Spleen (tissue), 11 donors: ENCODE measurements around the gene FLOT1. TPM values are rescaled to one million over a fixed set of nuclear protein-coding genes. Genes with fewer than 3 reads are reported as not detected.

Experiments
- DNase-seq: peaks from one replicate; pipeline ENCODE4 v3.0.0-alpha.2; 2020
- H3K27ac ChIP-seq, 8 donors: fragments of 200-600 bp; sonication (generic) in 7 of 8; 1 replicate in 4 of 8; 2 replicates in 4 of 8; pipeline versions ENCODE4 v1.5.0 to v1.8.0; 2016 to 2021; ENCODE audit warnings: inconsistent platforms in 4 of 8, mild to moderate bottlenecking in 4 of 8, moderate library complexity in 1 of 8
- H3K27me3 ChIP-seq, 7 donors: fragments of 200-600 bp; sonication (generic) in 6 of 7; replicated peaks in 1 of 7; 1 replicate in 4 of 7; 2 replicates in 3 of 7; pipeline versions ENCODE4 v1.5.0 to v1.8.0; 2016 to 2021; ENCODE audit warnings: inconsistent platforms in 3 of 7, mild to moderate bottlenecking in 1 of 7
- H3K36me3 ChIP-seq, 6 donors: fragments of 200-600 bp; sonication (generic) in 5 of 6; 1 replicate in 4 of 6; 2 replicates in 2 of 6; pipeline versions ENCODE4 v1.5.0 to v1.8.0; 2016 to 2021; ENCODE audit warnings: inconsistent platforms in 2 of 6
- H3K4me1 ChIP-seq, 6 donors: fragments of 200-600 bp; sonication (generic) in 5 of 6; 1 replicate in 3 of 6; 2 replicates in 3 of 6; pipeline versions ENCODE4 v1.5.0 to v1.8.0; 2016 to 2021; ENCODE audit warnings: inconsistent platforms in 3 of 6
- H3K4me3 ChIP-seq, 8 donors: fragments of 200-600 bp; sonication (generic) in 7 of 8; 1 replicate in 4 of 8; 2 replicates in 4 of 8; pipeline versions ENCODE4 v1.5.0 to v1.8.0; 2016 to 2021; ENCODE audit warnings: inconsistent platforms in 4 of 8, mild to moderate bottlenecking in 4 of 8, moderate library complexity in 2 of 8
- H3K9me3 ChIP-seq, 8 donors: fragments of 200-600 bp; sonication (generic) in 7 of 8; 1 replicate in 4 of 8; 2 replicates in 4 of 8; pipeline versions ENCODE4 v1.5.0 to v1.8.0; 2016 to 2021; ENCODE audit warnings: inconsistent platforms in 4 of 8
- CTCF ChIP-seq, 11 experiments: fragments of 200-600 bp in 7 of 11; fragments of 450-650 bp in 4 of 11; sonication (generic) in 4 of 11; IDR thresholded peaks in 8 of 11; conservative IDR thresholded peaks in 3 of 11; 1 replicate in 7 of 11; 2 replicates in 4 of 11; pipeline versions ENCODE4 v1.4.0 to v1.8.0; 2016 to 2021; ENCODE audit warnings: antibody characterized with exemption in 11 of 11, inconsistent platforms in 4 of 11, mild to moderate bottlenecking in 1 of 11
- POLR2A ChIP-seq, 3 donors: fragments of 450-650 bp; IDR thresholded peaks; one replicate each; pipeline ENCODE4 v1.5.1; 2017; ENCODE audit warnings: antibody characterized with exemption in 3 of 3, mild to moderate bottlenecking in 1 of 3
- POLR2AphosphoS5 ChIP-seq, 3 donors: sonication (generic); formaldehyde crosslinking; IDR thresholded peaks; one replicate each; pipeline ENCODE4 v1.5.1; 2017; ENCODE audit warnings: antibody characterized with exemption in 3 of 3
- WGBS, 5 donors: extraction: QIAGEN DNeasy Blood & Tissue Kit in 3 of 5; methylation state at CpG; one replicate each; pipeline versions ENCODE4 v1.1.5 to v1.1.7; 2013 to 2018; 5-methylcytosine and 5-hydroxymethylcytosine counted together
- intact Hi-C: fragments of 100-400 bp; cut with DNase I; formaldehyde crosslinking; loops from one replicate; pipeline ENCODE4 v1.15.0; 2023; ENCODE audit warnings: low total_unique reads
- polyA plus RNA-seq, 3 donors: library from polyadenylated mRNA; stranded (reverse); fragments of 200-250 nt; gene quantifications; one replicate each; pipeline ENCODE4 v1.2.1, GENCODE V29; 2013
- total RNA-seq, 7 donors: library from RNA; depleted of rRNA in 3 of 7; stranded (reverse); fragments of >200 nt in 3 of 7; fragmentation: NEBNext Ultra II Directional in 4 of 7; extraction: Animal tissue kit (Norgen Biotek cat#: 25700) in 4 of 7; gene quantifications; one replicate each; pipeline versions ENCODE4 v1.1.0 to v1.2.1, GENCODE V29; 2016 to 2021
- donor health status: healthy with polysubstance abuse.
- donor health status: DM: no; HTN: no; CAD: no; lungs with moderate emphysema.
- donor health status: DM: no; HTN: no; CAD: no.
- donor health status: Bipolar disorder and iron deficiency.
- donor health status: healthy.
- donor health status: DM: no; HTN: no; CAD: no.
- donor health status: DM: yes; HTN: yes; CAD: no.

FLOT1 gene
- total and polyA plus RNA-seq, 10 donors, result 116 to 205 (median 165) TPM

- Histone ChIP-seq H3K4me3 (peak overlapping the region; percentile 90 to 99 (median 96)), H3K9me3 (no peaks in the 10 kb centered on the region), H3K27ac (peak overlapping the region; percentile 93 to 100 (median 98)), H3K36me3 (peaks cover 0 to 7% (median 0%) of the 10 kb centered on the region in 6 donors), H3K27me3 (no peaks in the 10 kb centered on the region), H3K4me1 (peaks cover 34 to 74% (median 50%) of the 10 kb centered on the region in 6 donors)
- WGBS, 5 donors, result 11 to 21% (median 19%) methylated on average over 21 to 22 of the region's 22 CpGs
- peak; percentile 82 for DNase-seq
- TF ChIP-seq POLR2A (IDR thresholded peaks at IDR 0.05) (no peak), POLR2AphosphoS5 (IDR thresholded peaks at IDR 0.05) (no peak), CTCF (IDR thresholded peaks at IDR 0.05 in 8 of 11, conservative IDR thresholded peaks at IDR 0.05 in 3 of 11) (peak in 2 of 11 experiments; percentile 5 to 20)
- intact Hi-C loops, result no loop called here
Measured at GRCh38 chr6:30687659-30688431, 54.6 kb downstream of the FLOT1 start.

DNA sequence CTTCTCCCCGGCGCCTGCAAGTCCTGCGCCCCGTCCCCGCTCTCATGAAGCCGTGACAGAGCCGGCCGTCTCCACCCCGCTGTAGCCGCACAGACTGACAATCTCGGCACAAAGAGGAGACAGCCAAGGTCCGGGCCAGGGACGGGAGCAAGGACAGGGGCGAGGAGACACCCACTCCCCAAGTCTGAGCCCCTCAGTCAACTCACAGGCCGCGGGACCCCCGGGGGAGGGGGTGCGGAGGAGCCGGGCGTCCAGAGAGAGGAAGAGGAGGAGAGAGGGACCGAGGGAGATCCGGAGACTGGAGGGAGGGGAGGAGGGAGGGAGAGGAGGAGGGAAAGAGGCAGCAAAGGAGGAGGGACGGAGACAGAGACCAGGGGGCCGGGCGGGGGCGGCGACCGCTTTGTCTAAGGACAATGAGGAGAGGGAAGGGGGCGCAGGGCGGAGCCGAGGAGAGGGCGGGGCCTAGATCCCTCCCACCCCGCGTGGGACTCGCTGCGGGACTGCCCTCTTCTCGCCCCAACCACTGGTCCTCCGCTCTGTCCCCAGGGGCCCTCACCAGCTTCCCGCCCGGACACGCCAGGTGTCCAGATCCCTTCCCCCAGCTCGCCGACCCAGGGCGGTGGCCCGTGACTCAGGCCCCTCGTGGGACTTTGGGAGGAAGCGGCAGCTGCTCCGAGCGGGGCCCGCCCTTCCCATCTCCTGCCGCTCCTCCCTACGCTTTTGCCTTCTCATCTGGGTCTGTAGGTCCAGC, 55.4 kb downstream of the FLOT1 start:
- intact Hi-C loops, result no loop called here
- DNase-seq, result peak; percentile 99
- WGBS, 5 donors, result 0 to 2% (median 1%) methylated on average over 31 to 51 of the region's 52 CpGs
- Histone ChIP-seq H3K9me3 (no peaks in the 10 kb centered on the region), H3K27me3 (no peaks in the 10 kb centered on the region), H3K36me3 (peaks cover 0 to 7% (median 0%) of the 10 kb centered on the region in 6 donors), H3K4me3 (peak overlapping the region; percentile 90 to 99 (median 96)), H3K27ac (peak overlapping the region; percentile 93 to 100 (median 98)), H3K4me1 (peaks cover 36 to 81% (median 58%) of the 10 kb centered on the region in 6 donors)
- TF ChIP-seq CTCF (IDR thresholded peaks at IDR 0.05 in 8 of 11, conservative IDR thresholded peaks at IDR 0.05 in 3 of 11) (peak in 1 of 11 experiments; percentile 14), POLR2AphosphoS5 (IDR thresholded peaks at IDR 0.05) (peak; percentile 96 to 98 (median 97)), POLR2A (IDR thresholded peaks at IDR 0.05) (peak in 1 of 3 donors; percentile 64)

DNA sequence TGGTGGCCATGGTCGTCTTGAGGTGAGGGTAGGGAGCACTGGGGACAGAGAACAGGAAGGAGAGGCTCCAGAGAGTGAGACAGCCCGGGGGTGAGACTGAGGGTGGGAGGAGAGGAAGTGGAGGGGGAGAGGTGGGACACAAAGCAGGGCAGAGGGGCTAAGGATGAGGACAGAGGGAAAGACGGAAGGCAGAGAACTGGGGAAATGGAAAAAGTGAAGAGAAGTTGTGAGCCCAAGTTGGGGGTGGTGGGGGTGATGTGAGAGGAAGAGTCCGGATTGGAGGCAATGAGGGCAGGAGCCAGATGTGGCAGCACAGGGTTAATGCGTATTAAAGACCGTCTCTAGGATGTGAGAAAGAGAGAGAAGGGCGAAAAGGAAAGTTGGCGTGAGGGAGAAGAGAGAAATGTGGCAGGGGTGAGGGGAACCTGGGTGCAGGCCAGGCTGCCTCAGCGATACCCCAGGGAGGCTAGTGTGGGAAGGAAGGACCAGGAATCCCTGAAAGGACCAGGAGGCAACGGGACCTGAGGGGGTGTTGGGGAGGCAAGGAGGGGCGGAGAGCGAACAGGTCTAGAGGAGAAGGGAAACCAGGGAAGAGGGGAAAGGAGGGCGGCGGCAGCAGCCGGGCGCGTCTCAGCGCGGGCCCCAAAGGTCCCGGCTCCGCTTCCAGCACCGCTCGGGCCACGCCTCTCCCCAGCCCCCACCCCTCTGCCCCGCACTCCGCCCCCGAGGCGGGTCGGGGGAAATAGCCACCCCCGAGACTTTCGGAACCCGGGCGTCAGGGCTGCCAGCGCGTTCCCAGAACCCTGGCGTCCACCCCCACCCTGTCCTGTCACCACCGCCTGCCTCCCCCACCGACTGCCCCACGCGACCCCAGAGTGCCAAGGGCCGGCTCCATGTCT, 56.2 kb downstream of the FLOT1 start, which contains the start of gene PPP1R18:
Gene PPP1R18 (minus strand): TSS at position 637 of the 899 bp plus-strand sequence. CDS start 627 bp downstream, at position 10.
- H3K4me1 ChIP-seq, result peaks cover 38 to 84% (median 61%) of the 10 kb centered on the region in 6 donors
- intact Hi-C loops, result no loop called here

More for the DNA sequence above, 56.2 kb downstream of the FLOT1 start, which contains the start of gene PPP1R18:
- Histone ChIP-seq H3K9me3 (no peaks in the 10 kb centered on the region), H3K4me3 (peak within 1 kb of the TSS; percentile 90 to 99 (median 96)), H3K27me3 (no peaks in the 10 kb centered on the region), H3K27ac (peak within 1 kb of the TSS; percentile 93 to 100 (median 98)), H3K36me3 (peaks cover 0 to 16% (median 3%) of the 10 kb centered on the region in 6 donors)
- no peak for TF ChIP-seq POLR2A (IDR thresholded peaks at IDR 0.05)
- TF ChIP-seq CTCF (IDR thresholded peaks at IDR 0.05 in 8 of 11, conservative IDR thresholded peaks at IDR 0.05 in 3 of 11), result peak in 2 of 11 experiments; percentile 4 to 10
- TF ChIP-seq POLR2AphosphoS5 (IDR thresholded peaks at IDR 0.05), result peak; percentile 75 to 84 (median 76)
- peak; percentile 97 for DNase-seq
- WGBS, 5 donors, result 0 to 2% (median 1%) methylated on average over 24 to 41 of the region's 41 CpGs
